Fibroblast of mammary gland (primary cell): ENCODE data around the gene ITK.
A peak's percentile ranks its signal among the peaks of the same experiment; 100 is the strongest.
"Not testable (repeated sequence)": the region's sequence is repeated elsewhere in the genome, so short reads cannot be mapped to it uniquely, and the experiment has no call there.

Source experiments
- DNase-seq: peaks from one replicate; pipeline ENCODE4 v3.0.0-alpha.2; 2010; ENCODE audit warnings: low read depth
- H3K4me3 ChIP-seq: 2 replicates; pipeline ENCODE4 v1.5.1; 2011; ENCODE audit warnings: low read depth, mild to moderate bottlenecking, low read length, moderate library complexity; ENCODE audit not compliant: control insufficient read depth
- CTCF ChIP-seq: conservative IDR thresholded peaks from 2 replicates; pipeline ENCODE4 v1.5.1; 2011; ENCODE audit warnings: low read depth, low read length, inconsistent platforms; ENCODE audit not compliant: control insufficient read depth, insufficient read depth

The ITK gene

DNA sequence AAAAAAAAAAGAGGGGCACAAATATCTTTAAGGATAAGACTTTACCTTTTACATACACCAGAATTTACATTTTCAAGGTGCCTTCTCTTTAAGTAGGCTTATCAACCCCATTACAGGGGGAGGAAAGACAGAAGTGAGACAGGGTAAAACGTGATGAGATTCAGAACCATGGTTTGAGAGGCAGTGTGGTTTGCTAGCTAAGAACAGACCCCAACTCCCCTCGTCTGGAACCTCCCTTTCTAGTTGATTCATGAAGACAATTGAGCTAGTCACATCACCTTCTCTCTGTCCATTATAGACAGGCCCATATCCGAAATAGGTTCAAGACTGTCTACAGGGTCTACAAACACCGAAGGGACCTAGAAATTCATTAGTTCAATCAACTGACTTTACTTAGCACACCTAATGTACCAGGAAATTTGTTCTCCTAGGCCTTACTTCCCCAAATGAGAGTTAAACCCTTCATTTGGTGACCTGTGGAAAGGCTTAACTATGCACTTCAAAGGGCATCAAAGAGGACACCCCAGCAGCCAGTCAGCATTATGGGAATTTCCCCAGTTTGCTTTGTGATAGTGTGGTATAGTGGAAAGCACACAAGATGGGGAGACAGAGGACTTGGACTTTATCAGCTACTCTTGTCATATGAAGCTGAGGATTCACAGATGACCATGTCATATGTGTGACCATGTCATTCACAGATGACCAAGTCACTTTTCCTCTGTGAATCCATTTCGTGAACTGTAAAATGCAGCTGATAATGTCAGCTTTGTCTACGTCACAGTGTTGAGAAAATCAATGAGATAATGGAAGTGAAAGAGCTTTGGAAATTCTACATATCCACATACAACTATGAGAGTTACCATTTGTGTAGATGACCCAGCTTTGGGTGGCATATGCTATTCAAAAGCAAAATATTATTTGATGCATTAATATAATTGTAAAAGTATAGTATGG is 45.1 kb downstream of the ITK start:
- TF ChIP-seq CTCF, result no peak
- no peak for DNase-seq
- no peak overlapping the region for H3K4me3 ChIP-seq

GRCh38 chr5:157230610-157231009 is 50.0 kb downstream of the ITK start:
- H3K4me3 ChIP-seq, result no peak overlapping the region
- TF ChIP-seq CTCF, result no peak
- no peak for DNase-seq

GRCh38 chr5:157232706-157233105 is 52.1 kb downstream of the ITK start:
- no peak for TF ChIP-seq CTCF
- DNase-seq, result no peak
- H3K4me3 ChIP-seq, result no peak overlapping the region

DNA sequence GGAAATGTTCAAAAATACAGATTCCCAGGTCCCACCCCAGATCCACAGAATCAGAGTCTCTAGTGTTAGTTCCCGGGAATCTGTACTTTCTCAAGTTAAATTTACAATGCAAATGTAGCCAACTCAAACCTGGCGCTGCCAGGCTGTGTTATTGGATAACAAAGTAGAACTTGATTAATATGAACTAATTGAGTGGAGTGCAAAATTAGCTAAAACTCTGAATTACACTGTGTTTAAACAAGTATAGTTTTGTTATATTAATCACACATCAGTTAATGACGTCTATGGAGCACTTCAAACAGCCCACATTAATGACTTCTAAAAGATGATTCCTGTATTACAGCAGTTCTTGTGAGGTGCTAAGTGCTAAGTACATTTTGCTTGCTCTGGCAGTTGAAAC is 52.9 kb downstream of the ITK start:
- TF ChIP-seq CTCF, result no peak
- no peak overlapping the region for H3K4me3 ChIP-seq
- DNase-seq, result no peak

DNA sequence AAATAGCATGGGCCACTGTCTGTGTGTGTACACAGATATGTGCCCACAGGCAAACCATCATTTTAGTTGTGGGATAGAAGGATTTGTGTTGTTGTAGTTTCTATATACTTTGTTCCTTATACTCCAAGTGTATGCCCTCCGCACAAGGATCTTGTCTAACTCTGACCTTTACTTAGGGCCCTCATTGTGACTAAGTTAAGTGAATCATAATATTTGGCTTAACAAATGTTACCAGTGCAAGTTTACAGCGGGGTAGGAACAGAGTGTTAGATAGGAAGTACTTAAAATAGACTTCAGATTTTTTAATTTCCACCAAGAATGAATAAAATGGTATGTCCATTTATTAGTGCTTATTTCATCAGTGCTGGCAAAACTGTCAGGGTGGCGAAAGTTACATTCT is 55.8 kb downstream of the ITK start:
- DNase-seq, result peak; percentile 43
- TF ChIP-seq CTCF, result no peak
- no peak overlapping the region for H3K4me3 ChIP-seq

DNA sequence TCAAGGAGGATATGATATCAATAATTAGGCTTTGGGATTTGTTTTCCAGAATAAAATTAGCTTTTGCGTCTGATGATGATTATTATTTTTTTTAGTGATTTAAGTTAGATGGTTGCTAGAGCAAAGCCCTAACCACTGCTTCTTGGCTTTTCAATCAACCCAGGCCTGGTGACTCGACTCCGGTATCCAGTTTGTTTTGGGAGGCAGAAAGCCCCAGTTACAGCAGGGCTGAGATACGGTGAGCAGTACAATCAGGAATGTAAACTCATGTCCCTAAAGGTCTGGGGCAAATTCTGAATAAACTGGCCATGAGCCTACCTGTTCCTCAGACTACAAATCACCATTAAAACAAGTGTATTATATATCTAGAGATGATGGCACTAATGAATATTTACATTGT is 60.8 kb downstream of the ITK start:
- DNase-seq, result peak; percentile 12
- H3K4me3 ChIP-seq, result no peak overlapping the region
- no peak for TF ChIP-seq CTCF

DNA sequence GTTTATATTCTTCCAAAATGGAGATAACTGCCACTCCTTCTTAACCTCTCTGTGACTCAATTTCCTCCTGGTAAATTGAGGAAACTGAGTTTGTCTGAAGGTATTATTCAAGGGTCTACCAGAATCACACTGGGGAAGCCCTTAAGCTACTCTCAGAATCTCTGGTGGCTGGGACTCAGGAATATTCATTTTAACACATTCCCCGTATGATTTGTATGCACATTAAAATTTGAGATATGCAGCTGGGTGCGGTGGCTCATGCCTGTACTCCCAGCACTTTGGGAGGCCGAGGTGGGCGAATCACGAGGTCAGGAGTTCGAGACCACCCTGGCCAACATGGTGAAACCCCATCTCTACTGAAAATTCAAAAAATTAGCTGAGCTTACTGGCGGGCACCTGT is 64.1 kb downstream of the ITK start:
- not testable (repeated sequence) for DNase-seq, H3K4me3 ChIP-seq
